ENCODE data around the gene FANCC. TPM values are rescaled to one million over a fixed set of nuclear protein-coding genes. Genes with fewer than 3 reads are reported as not detected.

The FANCC gene
- total RNA-seq, 1 donor from 2014 or later = 7.9 TPM

DNA sequence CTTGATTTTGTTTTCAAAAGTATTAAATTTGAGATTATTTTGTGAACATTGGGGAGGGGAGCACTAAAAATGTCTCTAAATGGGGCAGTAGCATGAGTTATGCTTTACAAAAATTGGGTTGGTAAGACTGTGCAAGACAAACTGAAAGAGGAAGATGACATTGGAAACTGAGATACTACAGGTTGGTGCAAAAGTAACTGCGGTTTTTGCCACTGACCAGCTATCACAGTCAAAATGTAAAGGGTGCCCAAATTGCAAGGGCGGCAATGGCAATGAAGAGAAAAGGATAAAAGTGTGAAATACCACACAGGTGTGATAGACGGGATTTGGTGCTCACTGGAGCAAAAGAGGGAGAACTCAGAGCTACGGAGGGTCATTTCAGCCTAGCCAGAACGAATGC, 124.0 kb downstream of the FANCC start:
- Histone ChIP-seq H3K27me3 (ENCODE audit: insufficient read depth, low read length) (no peaks in the 10 kb centered on the region), H2AFZ (ENCODE audit: low read depth, low read length) (no peak overlapping the region), H4K20me1 (ENCODE audit: insufficient read depth, low read length) (no peaks in the 10 kb centered on the region), H3K4me1 (ENCODE audit: insufficient read depth, low read length) (peaks cover 22% of the 10 kb centered on the region), H3K4me3 (ENCODE audit: insufficient read depth, low read depth, low read length) (no peak overlapping the region), H3K4me2 (ENCODE audit: low read length) (no peak overlapping the region), H3K27ac (ENCODE audit: low read depth, low read length) (no peak overlapping the region), H3K79me2 (ENCODE audit: insufficient read depth, low read length) (no peaks in the 10 kb centered on the region), H3K9me3 (ENCODE audit: insufficient read depth, low read depth, low read length) (no peaks in the 10 kb centered on the region), H3K36me3 (ENCODE audit: insufficient read depth, low read length) (no peaks in the 10 kb centered on the region), H3K9ac (ENCODE audit: low read length) (no peak overlapping the region)
- H3K9me3 Mint-ChIP-seq (ENCODE audit: unreplicated experiment) = peaks cover 3% of the 10 kb centered on the region
- peaks cover 27% of the 10 kb centered on the region for H3K4me1 Mint-ChIP-seq (ENCODE audit: low read depth, unreplicated experiment)
- no peak overlapping the region for H3K4me3 Mint-ChIP-seq (ENCODE audit: unreplicated experiment)
- no peak overlapping the region for H3K27ac Mint-ChIP-seq (ENCODE audit: unreplicated experiment)
- peaks cover 2% of the 10 kb centered on the region for H3K36me3 Mint-ChIP-seq (ENCODE audit: low read depth, unreplicated experiment)
- no peaks in the 10 kb centered on the region for H3K27me3 Mint-ChIP-seq (ENCODE audit: low read depth, unreplicated experiment)
- no peak for DNase-seq (ENCODE audit: low read depth)
- no peak for FAIRE-seq
- TF ChIP-seq CTCF (IDR thresholded peaks at IDR 0.05; ENCODE audit: insufficient read depth, low read depth, low read length) (no peak), EZH2 (IDR thresholded peaks at IDR 0.05; ENCODE audit: insufficient read depth, low read length) (no peak)

- FAIRE-seq = no peak
- H3K4me2 ChIP-seq (ENCODE audit: low read length) = no peak overlapping the region
Measured at GRCh38 chr9:95193067-95193466, 124.4 kb downstream of the FANCC start.

More at GRCh38 chr9:95193067-95193466, 124.4 kb downstream of the FANCC start:
- no peaks in the 10 kb centered on the region for H3K9me3 ChIP-seq (ENCODE audit: insufficient read depth, low read depth, low read length)
- no peak overlapping the region for H3K4me3 ChIP-seq (ENCODE audit: insufficient read depth, low read depth, low read length)
- Mint-ChIP-seq H3K27ac (ENCODE audit: unreplicated experiment) (no peak overlapping the region), H3K27me3 (ENCODE audit: low read depth, unreplicated experiment) (no peaks in the 10 kb centered on the region), H3K4me1 (ENCODE audit: low read depth, unreplicated experiment) (peaks cover 27% of the 10 kb centered on the region), H3K36me3 (ENCODE audit: low read depth, unreplicated experiment) (peaks cover 2% of the 10 kb centered on the region), H3K4me3 (ENCODE audit: unreplicated experiment) (no peak overlapping the region), H3K9me3 (ENCODE audit: unreplicated experiment) (peaks cover 3% of the 10 kb centered on the region)
- no peaks in the 10 kb centered on the region for H3K27me3 ChIP-seq (ENCODE audit: insufficient read depth, low read length)
- no peaks in the 10 kb centered on the region for H3K36me3 ChIP-seq (ENCODE audit: insufficient read depth, low read length)
- DNase-seq (ENCODE audit: low read depth) = no peak
- H3K79me2 ChIP-seq (ENCODE audit: insufficient read depth, low read length) = no peaks in the 10 kb centered on the region
- H3K4me1 ChIP-seq (ENCODE audit: insufficient read depth, low read length) = peaks cover 26% of the 10 kb centered on the region
- no peak overlapping the region for H2AFZ ChIP-seq (ENCODE audit: low read depth, low read length)
- no peak overlapping the region for H3K27ac ChIP-seq (ENCODE audit: low read depth, low read length)
- H4K20me1 ChIP-seq (ENCODE audit: insufficient read depth, low read length) = no peaks in the 10 kb centered on the region
- no peak overlapping the region for H3K9ac ChIP-seq (ENCODE audit: low read length)
- TF ChIP-seq CTCF (IDR thresholded peaks at IDR 0.05; ENCODE audit: insufficient read depth, low read depth, low read length) (no peak), EZH2 (IDR thresholded peaks at IDR 0.05; ENCODE audit: insufficient read depth, low read length) (no peak)
